AG04449 (cell line): ENCODE data around the gene SNRPE.
"Not testable (repeated sequence)": the region's sequence is repeated elsewhere in the genome, so short reads cannot be mapped to it uniquely, and the experiment has no call there.

Experiments
- CTCF ChIA-PET: fragments of 350-600 bp; formaldehyde crosslinking; extraction: SDS; loops from one replicate; lab custom pipeline; 2021; ENCODE audit warnings: antibody characterized with exemption; lab: Yijun Ruan, JAX
- POLR2A ChIA-PET: fragments of 400-600, 350-600 bp; formaldehyde crosslinking; extraction: SDS; loops from one replicate; lab custom pipeline; 2020; ENCODE audit warnings: antibody characterized with exemption, inconsistent platforms; lab: Yijun Ruan, JAX
- DNase-seq: peaks from one replicate; pipeline ENCODE4 v3.0.0-alpha.2; 2010; ENCODE audit warnings: low read depth, low spot score
- H3K4me3 ChIP-seq: 2 replicates; pipeline ENCODE4 v1.5.1; 2011; ENCODE audit warnings: low read depth, mild to moderate bottlenecking, control low read depth, low read length
- CTCF ChIP-seq: IDR thresholded peaks from one replicate; pipeline ENCODE4 v1.5.1; 2011; ENCODE audit warnings: mild to moderate bottlenecking, moderate library complexity, low read length, control low read depth, inconsistent platforms; ENCODE audit not compliant: insufficient read depth; ENCODE audit errors: missing control alignments

Gene SNRPE

GRCh38 chr1:203828503-203828902, 32.9 kb upstream of the SNRPE start:
- ChIA-PET POLR2A (no interaction called here), CTCF (no interaction called here)
- TF ChIP-seq CTCF: no peak
- H3K4me3 ChIP-seq: no peak overlapping the region
- no peak for DNase-seq

- DNase-seq, POLR2A ChIA-PET, H3K4me3 ChIP-seq: not testable (repeated sequence)
- CTCF ChIA-PET: interaction anchor here (0.8 kb wide), 1 partner anchor 19 kb away, joined by 3 read pairs; no protein-coding TSS in a partner anchor
Measured at GRCh38 chr1:203829247-203829646, 32.2 kb upstream of the SNRPE start.

GRCh38 chr1:203835476-203835875, 25.9 kb upstream of the SNRPE start:
- no peak for TF ChIP-seq CTCF
- ChIA-PET POLR2A (no interaction called here), CTCF (interaction anchor here (1.7 to 3.3 kb wide), 2 partner anchors 10 to 293 kb away, joined by 7 to 17 read pairs; no protein-coding TSS in a partner anchor)
- H3K4me3 ChIP-seq: no peak overlapping the region
- DNase-seq: no peak

- CTCF ChIA-PET: interaction anchor here (1.7 kb wide), 1 partner anchor 289 kb away, joined by 3 read pairs; no protein-coding TSS in a partner anchor
- POLR2A ChIA-PET: no interaction called here
- no peak overlapping the region for H3K4me3 ChIP-seq
- peak; percentile 71 for DNase-seq
- TF ChIP-seq CTCF: no peak
Measured at GRCh38 chr1:203839081-203839480, 22.3 kb upstream of the SNRPE start.

- H3K4me3 ChIP-seq: no peak overlapping the region
- ChIA-PET CTCF (interaction anchor here (1.3 to 1.7 kb wide), 2 partner anchors 10 to 287 kb away, joined by 3 to 4 read pairs; no protein-coding TSS in a partner anchor), POLR2A (no interaction called here)
- DNase-seq: no peak
- no peak for TF ChIP-seq CTCF
Measured at GRCh38 chr1:203840208-203840808, 21.1 kb upstream of the SNRPE start.

GRCh38 chr1:203842559-203842876, 18.9 kb upstream of the SNRPE start:
- ChIA-PET CTCF (no interaction called here), POLR2A (no interaction called here)
- DNase-seq: no peak
- no peak overlapping the region for H3K4me3 ChIP-seq
- TF ChIP-seq CTCF: no peak

GRCh38 chr1:203843435-203843834, 18.0 kb upstream of the SNRPE start:
- CTCF ChIA-PET: no interaction called here
- no peak overlapping the region for H3K4me3 ChIP-seq
- no peak for DNase-seq
- TF ChIP-seq CTCF: no peak
- POLR2A ChIA-PET: no interaction called here

- DNase-seq, H3K4me3 ChIP-seq, POLR2A ChIA-PET: not testable (repeated sequence)
- CTCF ChIA-PET: interaction anchor here (0.6 kb wide), 1 partner anchor 274 kb away, joined by 3 read pairs; no protein-coding TSS in a partner anchor
Measured at GRCh38 chr1:203853112-203853511, 8.3 kb upstream of the SNRPE start.
